CD8-positive, alpha-beta memory T cell (primary cell): ENCODE data around the gene TNIP1. TPM values are rescaled to one million over a fixed set of nuclear protein-coding genes. Genes with fewer than 3 reads are reported as not detected.

Experiments
- CTCF ChIA-PET: fragments of 350-600 bp; sonication (Branson Sonifier 250); formaldehyde crosslinking; loops from one replicate; lab custom pipeline; 2021; ENCODE audit warnings: antibody characterized with exemption; lab: Charles Lee
- POLR2A ChIA-PET: fragments of 350-600 bp; sonication (Branson Sonifier 250); formaldehyde crosslinking; loops from one replicate; lab custom pipeline; 2021; ENCODE audit warnings: antibody characterized with exemption; lab: Charles Lee
- DNase-seq, 5 donors: peaks; one replicate each; pipeline versions ENCODE4 v3.0.0 to v3.0.0-alpha.2; 2020 to 2022; ENCODE audit warnings: mixed read lengths in 1 of 5
- H3K27ac ChIP-seq: one replicate; pipeline ENCODE4 v1.7.0; 2013; ENCODE audit warnings: low read depth, mild to moderate bottlenecking, low read length, moderate library complexity
- H3K27me3 ChIP-seq: 2 replicates; pipeline ENCODE4 v1.7.0; 2013; ENCODE audit warnings: low read length, mild to moderate bottlenecking; ENCODE audit not compliant: insufficient read depth, poor library complexity, severe bottlenecking
- H3K36me3 ChIP-seq: 2 replicates; pipeline ENCODE4 v1.7.0; 2013; ENCODE audit warnings: mild to moderate bottlenecking, low read length, moderate library complexity; ENCODE audit not compliant: insufficient read depth
- H3K4me1 ChIP-seq: 2 replicates; pipeline ENCODE4 v1.7.0; 2013; ENCODE audit warnings: mild to moderate bottlenecking, low read length, moderate library complexity; ENCODE audit not compliant: insufficient read depth
- H3K4me3 ChIP-seq: 2 replicates; pipeline ENCODE4 v1.7.0; 2013; ENCODE audit warnings: mild to moderate bottlenecking, low read length
- H3K9me3 ChIP-seq: 2 replicates; pipeline ENCODE4 v1.7.0; 2013; ENCODE audit warnings: mild to moderate bottlenecking, low read length
- H3K27ac Mint-ChIP-seq, 8 donors: one replicate each; pipeline ENCODE4 v1.8.0; 2020 to 2021; ENCODE audit warnings: mixed read lengths in 8 of 8, mild to moderate bottlenecking in 6 of 8, inconsistent platforms in 3 of 8, moderate library complexity in 3 of 8
- H3K27me3 Mint-ChIP-seq, 2 donors: one replicate each; pipeline ENCODE4 v1.8.0; 2020 to 2021; ENCODE audit warnings: mixed read lengths in 2 of 2, mild to moderate bottlenecking in 1 of 2, moderate library complexity in 1 of 2
- H3K36me3 Mint-ChIP-seq, 3 donors: one replicate each; pipeline ENCODE4 v1.8.0; 2020 to 2021; ENCODE audit warnings: mixed read lengths in 3 of 3, inconsistent platforms in 1 of 3, mild to moderate bottlenecking in 1 of 3
- H3K4me1 Mint-ChIP-seq, 3 donors: one replicate each; pipeline ENCODE4 v1.8.0; 2020 to 2021; ENCODE audit warnings: mixed read lengths in 3 of 3, inconsistent platforms in 1 of 3, mild to moderate bottlenecking in 1 of 3
- H3K4me3 Mint-ChIP-seq, 7 donors: one replicate each; pipeline ENCODE4 v1.8.0; 2020 to 2021; ENCODE audit warnings: mixed read lengths in 7 of 7, mild to moderate bottlenecking in 6 of 7, moderate library complexity in 4 of 7, inconsistent platforms in 2 of 7
- H3K9me3 Mint-ChIP-seq, 5 donors: one replicate each; pipeline ENCODE4 v1.8.0; 2020 to 2022; ENCODE audit warnings: mixed read lengths in 5 of 5, mild to moderate bottlenecking in 3 of 5, moderate library complexity in 2 of 5, inconsistent platforms in 1 of 5
- polyA plus RNA-seq: library from polyadenylated mRNA; unstranded; fragments of 300-500 nt; fragmentation: Illumina TruSeq; gene quantifications from one replicate; pipeline ENCODE4 v1.2.3, GENCODE V29; 2021
- total RNA-seq, 2 experiments: library from RNA; stranded (reverse); gene quantifications; one replicate each; pipeline ENCODE4 v1.2.3, GENCODE V29; 2021

The TNIP1 gene
- total and polyA plus RNA-seq, 3 experiments from 2014 or later = 62.4 to 213 (median 212) TPM

- Histone ChIP-seq H3K27ac (peak overlapping the region; percentile 32), H3K4me1 (peaks cover 10% of the 10 kb centered on the region), H3K36me3 (peaks cover 7% of the 10 kb centered on the region), H3K9me3 (no peaks in the 10 kb centered on the region), H3K27me3 (no peaks in the 10 kb centered on the region), H3K4me3 (no peak overlapping the region)
- H3K9me3 Mint-ChIP-seq = no peaks in the 10 kb centered on the region
- no peaks in the 10 kb centered on the region for H3K27me3 Mint-ChIP-seq
- peak overlapping the region in 2 of 8 donors; percentile 33 for H3K27ac Mint-ChIP-seq
- DNase-seq = no peak
- ChIA-PET POLR2A (no interaction called here), CTCF (interaction anchor here (1.1 kb wide), 1 partner anchor 10 kb away, joined by 4 read pairs; no protein-coding TSS in a partner anchor)
- H3K4me3 Mint-ChIP-seq = no peak overlapping the region
- H3K4me1 Mint-ChIP-seq = peaks cover 24 to 45% (median 37%) of the 10 kb centered on the region in 3 donors
- peaks cover 0 to 32% (median 6%) of the 10 kb centered on the region in 3 donors for H3K36me3 Mint-ChIP-seq
Observed at GRCh38 chr5:151023651-151024050, 57.2 kb downstream of the TNIP1 start.

DNA sequence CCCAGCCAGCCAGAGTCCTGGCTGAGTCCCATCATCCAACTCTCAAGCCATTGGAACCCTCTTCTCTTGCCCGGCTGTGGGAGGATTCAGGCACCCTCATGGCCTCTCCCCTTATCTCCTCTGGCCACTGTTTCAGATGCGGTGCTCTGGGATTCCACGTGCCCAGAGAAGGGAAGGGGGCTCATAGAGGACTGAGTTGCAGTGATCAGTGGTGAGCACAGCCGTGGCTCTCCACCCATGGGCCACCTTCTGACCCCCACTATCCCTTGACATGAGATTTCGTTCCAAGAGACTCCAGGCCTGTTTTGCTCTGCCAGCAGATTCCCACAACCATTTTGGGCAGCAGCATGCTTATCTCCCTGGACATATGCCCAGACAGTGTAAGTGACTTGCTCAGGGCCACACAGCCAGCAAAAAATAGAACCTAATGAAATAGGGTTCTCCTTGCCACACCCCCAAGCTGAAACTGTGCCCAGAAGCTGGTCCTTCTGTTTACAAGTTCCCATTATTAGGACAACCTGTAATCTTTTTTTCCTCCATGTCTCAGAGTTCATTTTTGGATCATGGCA is 57.7 kb downstream of the TNIP1 start:
- CTCF ChIA-PET = interaction anchor here (1.1 kb wide), 1 partner anchor 10 kb away, joined by 4 read pairs; no protein-coding TSS in a partner anchor
- no peak overlapping the region for H3K27ac Mint-ChIP-seq

DNA sequence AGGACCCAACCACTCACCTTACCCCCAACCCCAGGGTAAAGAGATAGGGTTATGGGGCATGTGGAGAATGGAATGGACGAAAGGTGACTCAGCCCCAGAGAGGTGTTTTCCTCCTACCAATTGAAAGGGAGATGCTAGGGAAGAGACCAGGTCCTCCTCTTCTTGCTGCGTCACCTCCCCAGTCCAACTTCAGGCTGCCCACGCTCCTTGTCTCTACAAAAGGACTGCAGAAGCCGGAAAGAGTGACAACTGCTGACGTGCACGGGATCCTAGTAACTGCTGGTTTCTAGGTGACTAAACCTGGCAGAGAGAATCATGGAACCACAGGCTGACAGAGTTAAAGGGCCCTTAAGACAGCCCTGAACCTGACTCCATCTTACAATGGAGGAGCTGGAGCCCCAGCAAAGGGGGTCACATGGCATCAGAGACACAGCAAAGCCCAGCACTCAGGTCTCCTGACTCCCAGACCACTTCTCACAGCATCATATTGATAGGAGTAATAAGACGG is 58.3 kb downstream of the TNIP1 start:
- H3K27me3 Mint-ChIP-seq = peaks cover 0 to 1% of the 10 kb centered on the region in 2 donors
- Histone ChIP-seq H3K27ac (peak overlapping the region; percentile 25), H3K9me3 (no peaks in the 10 kb centered on the region), H3K4me1 (peaks cover 10% of the 10 kb centered on the region), H3K36me3 (peaks cover 7% of the 10 kb centered on the region), H3K27me3 (no peaks in the 10 kb centered on the region), H3K4me3 (no peak overlapping the region)
- peaks cover 26 to 48% (median 40%) of the 10 kb centered on the region in 3 donors for H3K4me1 Mint-ChIP-seq
- no peak for DNase-seq
- peak overlapping the region in 1 of 8 donors; percentile 35 for H3K27ac Mint-ChIP-seq
- H3K36me3 Mint-ChIP-seq = peaks cover 0 to 23% (median 2%) of the 10 kb centered on the region in 3 donors
- CTCF ChIA-PET = no interaction called here
- H3K4me3 Mint-ChIP-seq = peak overlapping the region in 1 of 7 donors; percentile 22
- no peaks in the 10 kb centered on the region for H3K9me3 Mint-ChIP-seq
- POLR2A ChIA-PET = interaction anchor here (0.6 kb wide), 1 partner anchor 87 kb away, joined by 4 read pairs; no protein-coding TSS in a partner anchor

More for the DNA sequence above, 57.7 kb downstream of the TNIP1 start:
- Mint-ChIP-seq H3K4me1 (peaks cover 26 to 48% (median 40%) of the 10 kb centered on the region in 3 donors), H3K9me3 (no peaks in the 10 kb centered on the region), H3K4me3 (no peak overlapping the region), H3K36me3 (peaks cover 0 to 27% (median 2%) of the 10 kb centered on the region in 3 donors), H3K27me3 (no peaks in the 10 kb centered on the region)
- Histone ChIP-seq H3K9me3 (no peaks in the 10 kb centered on the region), H3K4me1 (peaks cover 10% of the 10 kb centered on the region), H3K27me3 (no peaks in the 10 kb centered on the region), H3K36me3 (peaks cover 7% of the 10 kb centered on the region), H3K27ac (peak overlapping the region; percentile 32), H3K4me3 (no peak overlapping the region)
- POLR2A ChIA-PET = no interaction called here
- no peak for DNase-seq

- peaks cover 0 to 15% (median 2%) of the 10 kb centered on the region in 3 donors for H3K36me3 Mint-ChIP-seq
- peaks cover 0 to 1% of the 10 kb centered on the region in 2 donors for H3K27me3 Mint-ChIP-seq
- no peaks in the 10 kb centered on the region for H3K9me3 ChIP-seq
- H3K27me3 ChIP-seq = no peaks in the 10 kb centered on the region
- H3K4me3 ChIP-seq = no peak overlapping the region
- H3K36me3 ChIP-seq = peaks cover 4% of the 10 kb centered on the region
- ChIA-PET CTCF (interaction anchor here (0.7 kb wide), 1 partner anchor 30 kb away, joined by 3 read pairs; no protein-coding TSS in a partner anchor), POLR2A (no interaction called here)
- H3K4me1 ChIP-seq = peaks cover 10% of the 10 kb centered on the region
- H3K9me3 Mint-ChIP-seq = no peaks in the 10 kb centered on the region
- H3K4me1 Mint-ChIP-seq = peaks cover 26 to 48% (median 40%) of the 10 kb centered on the region in 3 donors
- H3K4me3 Mint-ChIP-seq = peak overlapping the region in 3 of 7 donors; percentile 17 to 27 (median 22)
- peak overlapping the region in 1 of 8 donors; percentile 61 for H3K27ac Mint-ChIP-seq
- DNase-seq = no peak
- H3K27ac ChIP-seq = no peak overlapping the region
Observed at GRCh38 chr5:151021746-151022145, 59.1 kb downstream of the TNIP1 start.

GRCh38 chr5:151020304-151021110 is 60.3 kb downstream of the TNIP1 start, which contains the start of gene GPX3:
Gene GPX3 (plus strand): TSS chr5:151020591. CDS start chr5:151020655, 64 bp downstream.
- Mint-ChIP-seq H3K36me3 (peaks cover 0 to 4% (median 2%) of the 10 kb centered on the region in 3 donors), H3K4me3 (peak within 1 kb of the TSS in 6 of 7 donors; percentile 60 to 78 (median 70)), H3K9me3 (no peaks in the 10 kb centered on the region), H3K27ac (peak within 1 kb of the TSS in 6 of 8 donors; percentile 21 to 83 (median 42)), H3K4me1 (peaks cover 26 to 48% (median 40%) of the 10 kb centered on the region in 3 donors), H3K27me3 (peaks cover 0 to 1% of the 10 kb centered on the region in 2 donors)
- no peaks in the 10 kb centered on the region for H3K9me3 ChIP-seq
- H3K4me1 ChIP-seq = peaks cover 10% of the 10 kb centered on the region
- POLR2A ChIA-PET = no interaction called here
- peaks cover 4% of the 10 kb centered on the region for H3K36me3 ChIP-seq
- H3K27ac ChIP-seq = no peak within 1 kb of the TSS
- no peaks in the 10 kb centered on the region for H3K27me3 ChIP-seq
- CTCF ChIA-PET = no interaction called here
- H3K4me3 ChIP-seq = peak within 1 kb of the TSS; percentile 9
- DNase-seq = peak in 1 of 5 donors; percentile 25

- Histone ChIP-seq H3K27me3 (no peaks in the 10 kb centered on the region), H3K4me3 (no peak overlapping the region), H3K4me1 (peaks cover 10% of the 10 kb centered on the region), H3K9me3 (no peaks in the 10 kb centered on the region), H3K36me3 (no peaks in the 10 kb centered on the region), H3K27ac (no peak overlapping the region)
- ChIA-PET POLR2A (no interaction called here), CTCF (no interaction called here)
- H3K4me1 Mint-ChIP-seq = peaks cover 23 to 43% (median 37%) of the 10 kb centered on the region in 3 donors
- peak overlapping the region in 2 of 7 donors; percentile 36 to 49 for H3K4me3 Mint-ChIP-seq
- no peaks in the 10 kb centered on the region for H3K9me3 Mint-ChIP-seq
- H3K36me3 Mint-ChIP-seq = peaks cover 0 to 2% (median 0%) of the 10 kb centered on the region in 3 donors
- H3K27me3 Mint-ChIP-seq = peaks cover 0 to 1% of the 10 kb centered on the region in 2 donors
- no peak for DNase-seq
- peak overlapping the region in 1 of 8 donors; percentile 21 for H3K27ac Mint-ChIP-seq
Observed at GRCh38 chr5:151019331-151019730, 61.5 kb downstream of the TNIP1 start.

DNA sequence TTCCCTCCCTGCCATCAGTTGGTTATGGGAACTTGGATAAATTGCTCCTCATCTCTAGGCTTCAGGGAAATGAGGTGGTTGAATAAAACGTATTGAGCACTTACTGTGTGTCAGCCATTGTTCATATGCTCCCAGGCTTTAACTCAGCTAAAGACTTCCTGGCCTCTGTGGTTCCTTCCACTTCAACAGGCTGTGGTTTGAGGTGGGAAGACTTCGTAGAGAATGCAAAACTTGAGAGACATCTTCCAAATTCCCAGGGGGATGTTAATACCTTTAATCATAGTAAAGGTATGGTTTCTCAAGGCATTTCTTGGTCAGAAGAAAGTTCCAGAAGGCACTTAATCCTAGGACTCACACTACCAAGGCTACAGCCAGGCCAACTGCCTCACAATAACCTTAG is 62.0 kb downstream of the TNIP1 start:
- Mint-ChIP-seq H3K27me3 (peaks cover 0 to 1% of the 10 kb centered on the region in 2 donors), H3K9me3 (no peaks in the 10 kb centered on the region), H3K4me1 (peaks cover 23 to 38% (median 34%) of the 10 kb centered on the region in 3 donors), H3K27ac (peak overlapping the region in 1 of 8 donors; percentile 16), H3K36me3 (no peaks in the 10 kb centered on the region), H3K4me3 (peak overlapping the region in 1 of 7 donors; percentile 3)
- Histone ChIP-seq H3K36me3 (no peaks in the 10 kb centered on the region), H3K9me3 (no peaks in the 10 kb centered on the region), H3K4me1 (peaks cover 10% of the 10 kb centered on the region), H3K27me3 (no peaks in the 10 kb centered on the region), H3K4me3 (no peak overlapping the region), H3K27ac (no peak overlapping the region)
- POLR2A ChIA-PET = no interaction called here
- CTCF ChIA-PET = no interaction called here
- no peak for DNase-seq
